Neuronal stem cell (in vitro differentiated cells): ENCODE results near the gene AQP10. TPM values are rescaled to one million over a fixed set of nuclear protein-coding genes. Genes with fewer than 3 reads are reported as not detected.

Experiments used
- small RNA-seq: library from polyadenylated mRNA; stranded (forward); fragments of <200 nt; extraction: miRNeasy Mini kit (QIAGEN cat#:217004); gene quantifications from one replicate; pipeline ENCODE3, GENCODE V24; 2013; ENCODE audit not compliant: insufficient read depth

The AQP10 gene

Small RNA genes lying within 50 kb of the gene (small RNA-seq; reads per million reads assigned to genes)
- gene RF00273: not detected
- not detected for gene RNU6-121P
- not detected for gene RNU6-239P
- gene RNU7-57P: not detected
